Sigmoid colon (tissue), 7 donors: ENCODE measurements around the gene BCL11B. TPM values are rescaled to one million over a fixed set of nuclear protein-coding genes. Genes with fewer than 3 reads are reported as not detected.

ENCODE experiments used
- DNase-seq: peaks from one replicate; pipeline ENCODE4 v3.0.0-alpha.2; 2019
- H3K27ac ChIP-seq, 4 donors: fragments of 200-600 bp; sonication (generic); one replicate each; pipeline ENCODE4 v1.5.1; 2016 to 2019; ENCODE audit warnings: mild to moderate bottlenecking in 1 of 4
- H3K27me3 ChIP-seq, 3 donors: fragments of 200-600 bp; sonication (generic); one replicate each; pipeline ENCODE4 v1.5.1; 2019; ENCODE audit warnings: mild to moderate bottlenecking in 1 of 3
- H3K36me3 ChIP-seq, 4 donors: fragments of 200-600 bp; sonication (generic); one replicate each; pipeline ENCODE4 v1.5.1; 2016 to 2019
- H3K4me1 ChIP-seq, 4 donors: fragments of 200-600 bp; sonication (generic); one replicate each; pipeline ENCODE4 v1.5.1; 2017 to 2019
- H3K4me3 ChIP-seq, 4 donors: fragments of 200-600 bp; sonication (generic); one replicate each; pipeline ENCODE4 v1.5.1; 2017 to 2019; ENCODE audit warnings: mild to moderate bottlenecking in 2 of 4, moderate library complexity in 1 of 4
- H3K9me3 ChIP-seq, 4 donors: fragments of 200-600 bp in 3 of 4; sonication (generic) in 3 of 4; one replicate each; pipeline versions ENCODE4 v1.5.1 to v1.6.1; 2013 to 2019
- CTCF ChIP-seq, 4 experiments: fragments of 450-650 bp in 3 of 4; fragments of 200-600 bp in 1 of 4; IDR thresholded peaks; one replicate each; pipeline ENCODE4 v1.5.1; 2016 to 2019; ENCODE audit warnings: antibody characterized with exemption in 4 of 4, mild to moderate bottlenecking in 3 of 4, moderate library complexity in 2 of 4
- EP300 ChIP-seq, 4 donors: sonication (generic); formaldehyde crosslinking; IDR thresholded peaks; one replicate each; pipeline ENCODE4 v1.6.1; 2017; ENCODE audit warnings: antibody characterized with exemption in 4 of 4
- POLR2A ChIP-seq, 2 donors: fragments of 450-650 bp; IDR thresholded peaks; one replicate each; pipeline ENCODE4 v1.6.1; 2016; ENCODE audit warnings: antibody characterized with exemption in 2 of 2, mild to moderate bottlenecking in 2 of 2, moderate library complexity in 2 of 2
- POLR2AphosphoS5 ChIP-seq, 4 donors: sonication (generic); formaldehyde crosslinking; IDR thresholded peaks; one replicate each; pipeline ENCODE4 v1.6.1; 2017; ENCODE audit warnings: antibody characterized with exemption in 4 of 4
- WGBS, 2 donors: extraction: QIAGEN DNeasy Blood & Tissue Kit; methylation state at CpG; one replicate each; pipeline ENCODE4 v1.1.7; 2013; 5-methylcytosine and 5-hydroxymethylcytosine counted together
- intact Hi-C: fragments of 100-400 bp; cut with DNase I; formaldehyde crosslinking; loops from one replicate; pipeline ENCODE4 v1.15.1; 2023
- polyA plus RNA-seq, 3 donors: library from polyadenylated mRNA; stranded (reverse); fragments of 200-250 nt; gene quantifications; one replicate each; pipeline ENCODE4 v1.2.3, GENCODE V29; 2013
- total RNA-seq, 4 donors: library from RNA; depleted of rRNA; stranded (reverse); fragments of >200 nt; gene quantifications; one replicate each; pipeline ENCODE4 v1.1.0, GENCODE V29; 2016
- donor health status: healthy with polysubstance abuse.
- donor health status: Bipolar disorder and iron deficiency.
- donor health status: healthy.

BCL11B gene
- total and polyA plus RNA-seq, 7 donors: under 0.01 to 3.5 (median 0.23) TPM

- H3K4me1 ChIP-seq: peaks cover 0 to 56% (median 55%) of the 10 kb centered on the region in 4 donors
- 1 to 2% methylated on average over 53 of the region's 53 CpGs for WGBS, 2 donors
- DNase-seq: no peak
These were observed 1.1 kb upstream of the BCL11B start for GRCh38 chr14:99272899-99273765.

GRCh38 chr14:99272632-99272898 is 568 bp upstream of the BCL11B start:
- H3K27me3 ChIP-seq: peaks cover 63 to 90% (median 73%) of the 10 kb centered on the region in 3 donors
- 1 to 3% methylated on average over 10 of the region's 10 CpGs for WGBS, 2 donors

More at GRCh38 chr14:99272899-99273765, 1.1 kb upstream of the BCL11B start:
- Histone ChIP-seq H3K4me3 (peak overlapping the region in 2 of 4 donors; percentile 7), H3K27me3 (peaks cover 60 to 87% (median 68%) of the 10 kb centered on the region in 3 donors), H3K9me3 (no peaks in the 10 kb centered on the region), H3K36me3 (no peaks in the 10 kb centered on the region), H3K27ac (no peak overlapping the region)
- no peak for TF ChIP-seq POLR2A (IDR thresholded peaks at IDR 0.05)
- no peak for TF ChIP-seq CTCF (IDR thresholded peaks at IDR 0.05)
- TF ChIP-seq POLR2AphosphoS5 (IDR thresholded peaks at IDR 0.05): no peak
- TF ChIP-seq EP300 (IDR thresholded peaks at IDR 0.05): no peak
- intact Hi-C loops: no loop called here

GRCh38 chr14:99271221-99271941 is 616 bp downstream of the BCL11B start:
- no peak for DNase-seq
- Histone ChIP-seq H3K4me1 (peaks cover 0 to 60% (median 56%) of the 10 kb centered on the region in 4 donors), H3K4me3 (peak overlapping the region in 3 of 4 donors; percentile 30 to 39 (median 38)), H3K9me3 (no peaks in the 10 kb centered on the region), H3K27me3 (peaks cover 64 to 90% (median 76%) of the 10 kb centered on the region in 3 donors), H3K27ac (no peak overlapping the region), H3K36me3 (no peaks in the 10 kb centered on the region)
- WGBS, 2 donors: 1 to 3% methylated on average over 32 of the region's 32 CpGs
- intact Hi-C loops: no loop called here
- no peak for TF ChIP-seq CTCF (IDR thresholded peaks at IDR 0.05)
- TF ChIP-seq EP300 (IDR thresholded peaks at IDR 0.05): no peak
- no peak for TF ChIP-seq POLR2A (IDR thresholded peaks at IDR 0.05)
- no peak for TF ChIP-seq POLR2AphosphoS5 (IDR thresholded peaks at IDR 0.05)

More at GRCh38 chr14:99272632-99272898, 568 bp upstream of the BCL11B start:
- Histone ChIP-seq H3K4me3 (peak overlapping the region in 3 of 4 donors; percentile 2 to 38 (median 37)), H3K9me3 (no peaks in the 10 kb centered on the region), H3K27ac (no peak overlapping the region), H3K36me3 (no peaks in the 10 kb centered on the region), H3K4me1 (peaks cover 0 to 56% (median 55%) of the 10 kb centered on the region in 4 donors)
- intact Hi-C loops: no loop called here
- no peak for DNase-seq
- TF ChIP-seq POLR2AphosphoS5 (IDR thresholded peaks at IDR 0.05): no peak
- TF ChIP-seq CTCF (IDR thresholded peaks at IDR 0.05): no peak
- TF ChIP-seq EP300 (IDR thresholded peaks at IDR 0.05): no peak
- no peak for TF ChIP-seq POLR2A (IDR thresholded peaks at IDR 0.05)

- H3K4me1 ChIP-seq: peaks cover 0 to 63% (median 57%) of the 10 kb centered on the region in 4 donors
These were observed 1.4 kb downstream of the BCL11B start for GRCh38 chr14:99270458-99271220.

More at GRCh38 chr14:99270458-99271220, 1.4 kb downstream of the BCL11B start:
- Histone ChIP-seq H3K9me3 (no peaks in the 10 kb centered on the region), H3K27ac (no peak overlapping the region), H3K36me3 (no peaks in the 10 kb centered on the region), H3K27me3 (peaks cover 64 to 91% (median 76%) of the 10 kb centered on the region in 3 donors), H3K4me3 (peak overlapping the region in 3 of 4 donors; percentile 30 to 39 (median 38))
- intact Hi-C loops: no loop called here
- 1 to 2% methylated on average over 80 of the region's 80 CpGs for WGBS, 2 donors
- no peak for DNase-seq
- no peak for TF ChIP-seq POLR2A (IDR thresholded peaks at IDR 0.05)
